ENCODE results near the gene C19orf73.

C19orf73 gene

DNA sequence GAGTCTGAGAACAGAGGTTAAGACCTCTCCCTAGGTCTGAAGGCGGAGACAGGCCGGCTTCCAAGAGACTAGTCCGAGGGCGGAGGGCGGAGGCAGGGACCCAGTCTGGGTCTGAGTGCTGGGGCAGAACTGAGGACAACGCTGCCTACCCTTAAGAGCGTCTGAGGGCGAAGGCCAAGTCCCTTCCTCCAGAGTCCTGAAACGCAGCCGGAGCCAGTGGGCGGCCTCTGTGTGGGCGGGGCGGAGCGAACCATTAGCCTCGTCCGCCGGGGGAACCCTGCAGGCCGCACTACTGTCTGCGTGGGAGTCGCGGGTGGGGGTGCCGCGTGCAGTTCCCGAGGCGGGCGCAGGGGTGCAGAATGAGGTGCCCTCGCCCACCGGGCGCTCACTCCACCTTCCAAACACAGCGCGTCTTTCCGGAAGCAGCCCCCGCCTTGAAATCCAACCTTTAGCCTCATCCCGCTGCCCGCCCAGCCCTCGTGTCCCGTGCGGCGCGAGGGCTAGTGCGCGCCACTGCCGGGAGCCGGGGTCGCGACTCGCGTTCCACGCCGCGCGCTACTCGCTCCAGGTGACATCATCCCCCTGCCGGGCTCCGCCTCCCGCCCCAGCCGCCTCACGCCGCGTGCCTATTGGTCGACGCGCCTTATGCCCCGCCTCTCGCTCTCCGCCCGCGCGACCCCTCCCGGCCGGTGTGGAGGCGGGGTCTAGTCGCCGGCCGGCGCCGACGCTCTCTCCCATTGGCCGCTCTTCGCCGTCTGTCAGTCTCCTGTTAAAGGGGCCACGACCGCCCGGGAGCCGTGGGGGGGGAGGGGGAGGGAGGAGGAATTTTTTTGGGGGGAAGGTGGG, at the start of gene C19orf73:
Gene C19orf73, minus strand, starts transcription at position 579 of the 846 bp plus-strand sequence. Its CDS starts 121 bp downstream, at position 458.
- peak; percentile 91 for DNase-seq

- DNase-seq: no peak
These were observed 49.5 kb upstream of the C19orf73 start for GRCh38 chr19:49168421-49168820.

GRCh38 chr19:49167857-49168409, 49.0 kb upstream of the C19orf73 start:
- DNase-seq: no peak

DNA sequence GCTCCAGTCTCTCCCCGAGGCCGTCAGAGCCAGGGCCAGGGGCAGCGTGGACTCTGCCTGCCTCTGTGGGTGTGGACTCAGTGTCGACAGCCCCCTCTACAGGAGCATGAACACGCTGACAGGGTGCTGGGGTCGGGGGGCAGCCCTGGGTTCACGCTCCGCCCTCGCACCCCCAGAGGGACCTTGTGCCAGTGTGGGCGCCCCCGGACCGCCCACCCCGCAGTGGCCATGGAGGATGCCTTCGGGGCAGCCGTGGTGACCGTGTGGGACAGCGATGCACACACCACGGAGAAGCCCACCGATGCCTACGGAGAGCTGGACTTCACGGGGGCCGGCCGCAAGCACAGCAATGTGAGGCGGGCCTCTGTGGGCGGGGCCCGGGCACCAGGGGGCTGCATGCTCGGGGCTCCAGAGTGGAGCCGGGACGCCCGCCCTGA, 46.9 kb upstream of the C19orf73 start:
- no peak for DNase-seq

DNA sequence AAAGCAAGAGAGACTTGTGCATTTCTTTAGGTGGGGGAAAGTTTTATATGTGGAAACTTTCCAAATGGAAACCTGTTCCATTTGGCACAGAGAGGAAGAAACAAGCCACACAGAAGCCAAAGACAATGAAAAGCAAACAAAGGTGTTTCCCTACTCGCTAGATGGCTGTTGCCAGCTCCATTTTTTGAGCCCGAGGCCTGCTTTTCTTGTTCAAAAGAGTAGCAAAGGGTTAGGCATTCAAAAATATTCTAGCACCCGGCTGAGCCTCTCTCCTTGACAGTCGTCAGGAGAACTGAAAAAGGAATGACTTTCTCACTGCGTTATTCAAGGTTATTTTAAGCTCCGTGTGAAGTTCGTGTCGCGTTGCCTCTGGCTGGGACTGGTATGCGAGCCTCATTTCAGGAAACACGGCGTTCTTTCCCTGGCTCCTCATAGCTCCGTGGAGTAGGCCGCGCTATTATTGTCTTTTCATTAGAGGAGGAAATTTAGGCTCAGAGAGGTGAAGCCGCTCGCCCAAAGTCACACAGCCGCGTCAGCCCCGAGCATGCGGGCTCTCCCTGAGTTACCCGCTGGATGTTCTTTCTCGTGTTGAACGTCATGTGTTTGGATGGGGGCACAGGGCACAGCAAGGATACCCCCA, 46.3 kb upstream of the C19orf73 start:
- DNase-seq: no peak

DNA sequence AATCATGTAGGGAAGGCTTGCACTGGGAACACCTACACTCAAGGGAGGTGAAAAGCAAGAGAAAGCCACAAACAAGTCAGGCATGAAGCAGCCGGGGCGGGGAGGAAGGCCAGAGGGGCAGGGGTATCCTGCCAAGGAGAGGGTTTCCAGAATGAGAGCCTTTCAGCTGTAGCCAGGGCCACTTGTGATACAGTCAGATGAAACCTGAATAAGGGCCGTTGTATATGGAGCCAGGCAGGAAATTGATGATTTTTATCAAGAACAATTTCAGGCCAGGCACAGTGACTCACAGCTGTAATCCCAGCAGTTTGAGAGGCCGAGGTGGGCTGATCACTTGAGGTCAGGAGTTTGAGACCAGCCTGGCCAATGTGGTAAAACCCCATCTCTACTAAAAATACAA, 43.0 kb upstream of the C19orf73 start:
- no peak for DNase-seq

- no peak for DNase-seq
These were observed 41.7 kb upstream of the C19orf73 start for GRCh38 chr19:49160450-49161189.

GRCh38 chr19:49157445-49158224, 38.7 kb upstream of the C19orf73 start, which contains the start of gene TRPM4:
Gene TRPM4, plus strand, starts transcription at chr19:49157792. Its CDS starts 75 bp downstream, at chr19:49157867.
- no peak for DNase-seq

DNA sequence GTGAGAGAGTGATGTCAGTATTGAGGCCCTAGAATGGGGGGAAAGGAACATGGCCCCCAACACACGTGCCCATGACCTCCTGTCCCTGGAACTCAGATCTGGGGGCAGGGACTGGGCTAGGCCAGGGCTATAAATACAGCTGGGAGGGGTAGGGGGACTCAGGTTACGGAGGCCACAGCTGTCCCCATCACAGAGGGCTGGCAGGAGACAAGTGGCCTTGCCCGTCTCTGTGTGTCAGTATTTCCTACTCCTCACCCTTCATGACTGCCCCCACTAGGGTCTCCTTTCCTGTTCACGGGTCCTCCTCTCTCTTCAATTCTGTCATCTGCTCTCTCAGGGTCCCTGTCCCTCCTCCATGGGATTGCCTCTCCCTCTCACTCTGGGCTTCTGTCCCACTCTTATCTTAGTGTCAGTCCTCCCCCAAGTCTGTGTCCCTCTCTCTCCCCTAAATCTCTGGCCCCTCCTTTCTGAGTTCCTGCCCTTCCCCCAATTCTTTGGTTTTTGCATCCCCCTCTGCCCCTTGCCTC, 36.9 kb upstream of the C19orf73 start:
- DNase-seq: no peak

DNA sequence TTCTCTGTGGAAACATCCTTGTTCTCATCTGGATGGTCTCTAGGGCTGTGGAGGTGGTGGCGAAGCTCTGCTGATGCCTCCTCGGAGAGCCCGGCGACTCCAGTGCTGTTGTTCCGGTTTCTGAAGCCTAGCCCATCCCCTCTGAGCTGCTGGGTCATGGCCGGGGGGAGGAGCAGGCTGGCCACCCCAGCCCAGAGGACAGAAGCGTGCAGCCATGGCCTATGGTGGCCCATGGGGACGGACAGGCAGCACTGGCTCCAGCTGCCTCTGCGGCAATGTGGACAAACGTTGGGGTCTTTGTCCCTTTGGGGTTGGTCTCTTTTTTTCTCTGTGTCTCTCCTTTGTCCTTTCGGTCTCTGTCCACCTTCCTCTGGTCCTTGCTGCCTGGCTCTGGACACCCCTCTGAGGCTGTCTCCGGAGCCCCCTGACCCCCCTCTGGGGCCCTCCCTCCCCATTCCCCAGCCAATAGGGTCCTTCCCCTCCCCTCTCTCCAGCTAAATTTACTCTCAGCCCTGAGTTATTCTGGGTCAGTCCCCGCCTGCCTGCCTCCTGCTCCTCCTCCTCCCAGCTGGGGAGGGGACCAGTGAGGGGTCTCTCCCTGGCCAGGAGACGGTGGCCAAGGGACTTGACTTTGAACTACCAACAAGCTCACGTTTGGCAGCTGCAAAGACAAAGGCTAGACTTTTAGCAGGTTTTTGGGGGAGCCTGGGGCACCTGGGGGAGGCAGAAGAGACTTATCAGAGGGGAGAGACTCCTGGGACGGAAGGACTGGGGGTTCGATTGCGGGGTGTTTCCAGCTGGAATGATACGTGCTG, 36.3 kb upstream of the C19orf73 start, which contains the start of gene HRC:
Gene HRC, minus strand, starts transcription at position 392 of the 815 bp plus-strand sequence. Its CDS starts 159 bp downstream, at position 233.
- DNase-seq: no peak

GRCh38 chr19:49154279-49154678, 35.3 kb upstream of the C19orf73 start:
- no peak for DNase-seq

GRCh38 chr19:49153167-49153809, 34.3 kb upstream of the C19orf73 start:
- DNase-seq: no peak

- DNase-seq: no peak
These were observed 33.2 kb upstream of the C19orf73 start for GRCh38 chr19:49152119-49152550.

- DNase-seq: no peak
These were observed 32.5 kb upstream of the C19orf73 start for GRCh38 chr19:49151267-49152118.

GRCh38 chr19:49150944-49151243, 32.0 kb upstream of the C19orf73 start:
- no peak for DNase-seq

- DNase-seq: peak; percentile 26
These were observed 31.4 kb upstream of the C19orf73 start for GRCh38 chr19:49150106-49150943.

- peak; percentile 33 for DNase-seq
These were observed 30.7 kb upstream of the C19orf73 start for GRCh38 chr19:49149652-49150105.

Data from KG1 (cell line).